ENCODE results near the gene UBIAD1.
A peak's percentile ranks its signal among the peaks of the same experiment; 100 is the strongest.

Gene UBIAD1

GRCh38 chr1:11279630-11280029 lies 6.6 kb downstream of the UBIAD1 start:
- Histone ChIP-seq H3K4me3 (ENCODE audit: insufficient read depth, low read depth, low read length, poor library complexity, severe bottlenecking) (no peak overlapping the region), H3K27me3 (replicated peaks; ENCODE audit: control insufficient read depth, insufficient read depth, low read length, poor library complexity, severe bottlenecking) (no peaks in the 10 kb centered on the region), H3K9me3 (ENCODE audit: control insufficient read depth, low read length) (no peaks in the 10 kb centered on the region), H3K4me1 (ENCODE audit: control insufficient read depth, insufficient read depth, low read length, poor library complexity, severe bottlenecking) (peaks cover 44% of the 10 kb centered on the region), H3K27ac (ENCODE audit: insufficient read depth, low read length, poor library complexity, severe bottlenecking) (peak overlapping the region; percentile 49), H3K36me3 (ENCODE audit: control insufficient read depth, insufficient read depth, low read length) (peaks cover 7% of the 10 kb centered on the region)
- no peak for DNase-seq

GRCh38 chr1:11280719-11281376 lies 7.8 kb downstream of the UBIAD1 start:
- no peaks in the 10 kb centered on the region for H3K9me3 ChIP-seq (ENCODE audit: control insufficient read depth, low read length)
- peak overlapping the region; percentile 49 for H3K27ac ChIP-seq (ENCODE audit: insufficient read depth, low read length, poor library complexity, severe bottlenecking)
- DNase-seq: no peak
- no peak overlapping the region for H3K4me3 ChIP-seq (ENCODE audit: insufficient read depth, low read depth, low read length, poor library complexity, severe bottlenecking)
- H3K4me1 ChIP-seq (ENCODE audit: control insufficient read depth, insufficient read depth, low read length, poor library complexity, severe bottlenecking): peaks cover 44% of the 10 kb centered on the region
- no peaks in the 10 kb centered on the region for H3K27me3 ChIP-seq (replicated peaks; ENCODE audit: control insufficient read depth, insufficient read depth, low read length, poor library complexity, severe bottlenecking)
- peaks cover 11% of the 10 kb centered on the region for H3K36me3 ChIP-seq (ENCODE audit: control insufficient read depth, insufficient read depth, low read length)

GRCh38 chr1:11281518-11282331 lies 8.7 kb downstream of the UBIAD1 start:
- peaks cover 18% of the 10 kb centered on the region for H3K36me3 ChIP-seq (ENCODE audit: control insufficient read depth, insufficient read depth, low read length)
- H3K4me1 ChIP-seq (ENCODE audit: control insufficient read depth, insufficient read depth, low read length, poor library complexity, severe bottlenecking): peaks cover 40% of the 10 kb centered on the region
- H3K27ac ChIP-seq (ENCODE audit: insufficient read depth, low read length, poor library complexity, severe bottlenecking): peak overlapping the region; percentile 49
- H3K9me3 ChIP-seq (ENCODE audit: control insufficient read depth, low read length): no peaks in the 10 kb centered on the region
- no peak for DNase-seq
- no peaks in the 10 kb centered on the region for H3K27me3 ChIP-seq (replicated peaks; ENCODE audit: control insufficient read depth, insufficient read depth, low read length, poor library complexity, severe bottlenecking)
- H3K4me3 ChIP-seq (ENCODE audit: insufficient read depth, low read depth, low read length, poor library complexity, severe bottlenecking): no peak overlapping the region

GRCh38 chr1:11283151-11283550 lies 10.2 kb downstream of the UBIAD1 start:
- Histone ChIP-seq H3K27ac (ENCODE audit: insufficient read depth, low read length, poor library complexity, severe bottlenecking) (peak overlapping the region; percentile 11), H3K4me1 (ENCODE audit: control insufficient read depth, insufficient read depth, low read length, poor library complexity, severe bottlenecking) (peaks cover 40% of the 10 kb centered on the region), H3K27me3 (replicated peaks; ENCODE audit: control insufficient read depth, insufficient read depth, low read length, poor library complexity, severe bottlenecking) (no peaks in the 10 kb centered on the region)

GRCh38 chr1:11284784-11285183 lies 11.8 kb downstream of the UBIAD1 start:
- H3K27me3 ChIP-seq (replicated peaks; ENCODE audit: control insufficient read depth, insufficient read depth, low read length, poor library complexity, severe bottlenecking): no peaks in the 10 kb centered on the region
- H3K36me3 ChIP-seq (ENCODE audit: control insufficient read depth, insufficient read depth, low read length): peaks cover 28% of the 10 kb centered on the region
- peak overlapping the region; percentile 6 for H3K27ac ChIP-seq (ENCODE audit: insufficient read depth, low read length, poor library complexity, severe bottlenecking)
- no peak for DNase-seq
- H3K4me1 ChIP-seq (ENCODE audit: control insufficient read depth, insufficient read depth, low read length, poor library complexity, severe bottlenecking): peaks cover 40% of the 10 kb centered on the region
- H3K4me3 ChIP-seq (ENCODE audit: insufficient read depth, low read depth, low read length, poor library complexity, severe bottlenecking): no peak overlapping the region
- H3K9me3 ChIP-seq (ENCODE audit: control insufficient read depth, low read length): no peaks in the 10 kb centered on the region

More at GRCh38 chr1:11283151-11283550, 10.2 kb downstream of the UBIAD1 start:
- DNase-seq: no peak
- Histone ChIP-seq H3K9me3 (ENCODE audit: control insufficient read depth, low read length) (no peaks in the 10 kb centered on the region), H3K4me3 (ENCODE audit: insufficient read depth, low read depth, low read length, poor library complexity, severe bottlenecking) (no peak overlapping the region), H3K36me3 (ENCODE audit: control insufficient read depth, insufficient read depth, low read length) (peaks cover 25% of the 10 kb centered on the region)

GRCh38 chr1:11285883-11286734 lies 13.1 kb downstream of the UBIAD1 start:
- Histone ChIP-seq H3K9me3 (ENCODE audit: control insufficient read depth, low read length) (no peaks in the 10 kb centered on the region), H3K4me1 (ENCODE audit: control insufficient read depth, insufficient read depth, low read length, poor library complexity, severe bottlenecking) (peaks cover 31% of the 10 kb centered on the region), H3K4me3 (ENCODE audit: insufficient read depth, low read depth, low read length, poor library complexity, severe bottlenecking) (no peak overlapping the region), H3K27ac (ENCODE audit: insufficient read depth, low read length, poor library complexity, severe bottlenecking) (no peak overlapping the region), H3K27me3 (replicated peaks; ENCODE audit: control insufficient read depth, insufficient read depth, low read length, poor library complexity, severe bottlenecking) (no peaks in the 10 kb centered on the region), H3K36me3 (ENCODE audit: control insufficient read depth, insufficient read depth, low read length) (peaks cover 31% of the 10 kb centered on the region)
- no peak for DNase-seq

- H3K27ac ChIP-seq (ENCODE audit: insufficient read depth, low read length, poor library complexity, severe bottlenecking): no peak overlapping the region
- DNase-seq: no peak
These were observed 13.9 kb downstream of the UBIAD1 start for GRCh38 chr1:11286735-11287410.

GRCh38 chr1:11289064-11289463 lies 16.1 kb downstream of the UBIAD1 start:
- H3K27me3 ChIP-seq (replicated peaks; ENCODE audit: control insufficient read depth, insufficient read depth, low read length, poor library complexity, severe bottlenecking): no peaks in the 10 kb centered on the region
- peaks cover 21% of the 10 kb centered on the region for H3K4me1 ChIP-seq (ENCODE audit: control insufficient read depth, insufficient read depth, low read length, poor library complexity, severe bottlenecking)
- H3K36me3 ChIP-seq (ENCODE audit: control insufficient read depth, insufficient read depth, low read length): peaks cover 28% of the 10 kb centered on the region
- no peak for DNase-seq
- no peak overlapping the region for H3K4me3 ChIP-seq (ENCODE audit: insufficient read depth, low read depth, low read length, poor library complexity, severe bottlenecking)
- no peak overlapping the region for H3K27ac ChIP-seq (ENCODE audit: insufficient read depth, low read length, poor library complexity, severe bottlenecking)
- no peaks in the 10 kb centered on the region for H3K9me3 ChIP-seq (ENCODE audit: control insufficient read depth, low read length)

More at GRCh38 chr1:11286735-11287410, 13.9 kb downstream of the UBIAD1 start:
- Histone ChIP-seq H3K4me1 (ENCODE audit: control insufficient read depth, insufficient read depth, low read length, poor library complexity, severe bottlenecking) (peaks cover 26% of the 10 kb centered on the region), H3K36me3 (ENCODE audit: control insufficient read depth, insufficient read depth, low read length) (peaks cover 31% of the 10 kb centered on the region), H3K4me3 (ENCODE audit: insufficient read depth, low read depth, low read length, poor library complexity, severe bottlenecking) (no peak overlapping the region), H3K9me3 (ENCODE audit: control insufficient read depth, low read length) (no peaks in the 10 kb centered on the region), H3K27me3 (replicated peaks; ENCODE audit: control insufficient read depth, insufficient read depth, low read length, poor library complexity, severe bottlenecking) (no peaks in the 10 kb centered on the region)

- Histone ChIP-seq H3K4me1 (ENCODE audit: control insufficient read depth, insufficient read depth, low read length, poor library complexity, severe bottlenecking) (peaks cover 18% of the 10 kb centered on the region), H3K36me3 (ENCODE audit: control insufficient read depth, insufficient read depth, low read length) (peaks cover 21% of the 10 kb centered on the region)
These were observed 18.1 kb downstream of the UBIAD1 start for GRCh38 chr1:11291049-11291448.

More at GRCh38 chr1:11291049-11291448, 18.1 kb downstream of the UBIAD1 start:
- Histone ChIP-seq H3K4me3 (ENCODE audit: insufficient read depth, low read depth, low read length, poor library complexity, severe bottlenecking) (no peak overlapping the region), H3K27ac (ENCODE audit: insufficient read depth, low read length, poor library complexity, severe bottlenecking) (no peak overlapping the region), H3K9me3 (ENCODE audit: control insufficient read depth, low read length) (no peaks in the 10 kb centered on the region), H3K27me3 (replicated peaks; ENCODE audit: control insufficient read depth, insufficient read depth, low read length, poor library complexity, severe bottlenecking) (no peaks in the 10 kb centered on the region)
- no peak for DNase-seq
